Smooth muscle cell (in vitro differentiated cells): Measurements from ENCODE around the gene GNG5. TPM values are rescaled to one million over a fixed set of nuclear protein-coding genes. Genes with fewer than 3 reads are reported as not detected.
A peak's percentile ranks its signal among the peaks of the same experiment; 100 is the strongest.

Experiments
- DNase-seq: peaks from one replicate; lab custom pipeline; 2025; ENCODE audit not compliant: unreplicated experiment; lab: John Stamatoyannopoulos, UW
- H2AFZ ChIP-seq: fragments of 200-600 bp; sonication (generic); 2 replicates; pipeline ENCODE4 v1.6.0; 2016; ENCODE audit warnings: antibody characterized with exemption, low read depth, mild to moderate bottlenecking
- H3F3A ChIP-seq: fragments of 200-600 bp; sonication (generic); 2 replicates; pipeline ENCODE4 v1.6.0; 2017; ENCODE audit warnings: antibody characterized with exemption, low read depth
- H3K27ac ChIP-seq: fragments of 200-600 bp; sonication (generic); 2 replicates; pipeline ENCODE4 v1.5.1; 2016; ENCODE audit warnings: low read depth, mild to moderate bottlenecking
- H3K27me3 ChIP-seq: fragments of 200-600 bp; sonication (generic); 2 replicates; pipeline ENCODE4 v1.6.1; 2016; ENCODE audit warnings: low read depth, mild to moderate bottlenecking
- H3K36me3 ChIP-seq: fragments of 200-600 bp; sonication (generic); 2 replicates; pipeline ENCODE4 v1.5.1; 2016; ENCODE audit warnings: low read depth
- H3K4me1 ChIP-seq: fragments of 200-600 bp; sonication (generic); 2 replicates; pipeline ENCODE4 v1.5.1; 2016; ENCODE audit warnings: low read depth
- H3K4me2 ChIP-seq: fragments of 200-600 bp; sonication (generic); 2 replicates; pipeline ENCODE4 v1.6.0; 2016; ENCODE audit warnings: mild to moderate bottlenecking
- H3K4me3 ChIP-seq: fragments of 200-600 bp; sonication (generic); 2 replicates; pipeline ENCODE4 v1.5.1; 2016; ENCODE audit warnings: mild to moderate bottlenecking
- H3K79me2 ChIP-seq: fragments of 200-600 bp; sonication (generic); 2 replicates; pipeline ENCODE4 v1.6.0; 2016; ENCODE audit warnings: low read depth, mild to moderate bottlenecking
- H3K9ac ChIP-seq: fragments of 200-600 bp; sonication (generic); 2 replicates; pipeline ENCODE4 v1.6.0; 2016; ENCODE audit warnings: low read depth
- H3K9me3 ChIP-seq: fragments of 200-600 bp; sonication (generic); replicated peaks from 2 replicates; pipeline ENCODE4 v1.5.1; 2016; ENCODE audit warnings: low read depth
- H4K20me1 ChIP-seq: fragments of 200-600 bp; sonication (generic); 2 replicates; pipeline ENCODE4 v1.6.0; 2016; ENCODE audit warnings: low read depth
- CTCF ChIP-seq: fragments of 200-600 bp; sonication (generic); IDR thresholded peaks from 2 replicates; pipeline ENCODE4 v1.5.1; 2017; ENCODE audit warnings: borderline replicate concordance, mild to moderate bottlenecking, antibody characterized with exemption; ENCODE audit not compliant: insufficient read depth, poor library complexity, severe bottlenecking
- WGBS: methylation state at CpG from one replicate; pipeline ENCODE4 v1.1.7; 2016; ENCODE audit warnings: low lambda C conversion rate; 5-methylcytosine and 5-hydroxymethylcytosine counted together
- polyA plus RNA-seq: library from polyadenylated mRNA; unstranded; fragments of >200 nt; fragmentation: Nextera tagmentation; extraction: Ambion mirVana; gene quantifications from 2 replicates; pipeline ENCODE4 v1.2.1, GENCODE V29; 2016
- total RNA-seq: library from RNA; depleted of rRNA; stranded (reverse); fragments of >200 nt; gene quantifications from 2 replicates; pipeline ENCODE4 v1.2.3, GENCODE V29; 2014

The GNG5 gene
- total and polyA plus RNA-seq, 2 experiments from 2014 or later: 342 to 722 TPM

GRCh38 chr1:84489766-84490165, 16.6 kb downstream of the GNG5 start:
- no peaks in the 10 kb centered on the region for H3K4me1 ChIP-seq
- peaks cover 25% of the 10 kb centered on the region for H3K36me3 ChIP-seq
- H3K79me2 ChIP-seq: peaks cover 25% of the 10 kb centered on the region
- no peaks in the 10 kb centered on the region for H3K9me3 ChIP-seq
- H4K20me1 ChIP-seq: peaks cover 23% of the 10 kb centered on the region
- H3K4me2 ChIP-seq: no peak overlapping the region
- no peak overlapping the region for H2AFZ ChIP-seq
- no peak overlapping the region for H3K4me3 ChIP-seq
- TF ChIP-seq CTCF: no peak
- H3K27ac ChIP-seq: no peak overlapping the region
- DNase-seq: no peak
- H3K27me3 ChIP-seq: no peaks in the 10 kb centered on the region
- peaks cover 5% of the 10 kb centered on the region for H3F3A ChIP-seq
- H3K9ac ChIP-seq: no peak overlapping the region
- 95% methylated on average over 2 of the region's 2 CpGs for WGBS

- peaks cover 5% of the 10 kb centered on the region for H3F3A ChIP-seq
- no peak for TF ChIP-seq CTCF
Measured at GRCh38 chr1:84488107-84488506, 18.3 kb downstream of the GNG5 start.

GRCh38 chr1:84481317-84481716, 25.1 kb downstream of the GNG5 start:
- Histone ChIP-seq H3K9me3 (no peaks in the 10 kb centered on the region), H3K79me2 (peaks cover 47% of the 10 kb centered on the region), H3K36me3 (peaks cover 15% of the 10 kb centered on the region), H3K9ac (no peak overlapping the region), H3K4me3 (no peak overlapping the region), H3K4me2 (peak overlapping the region; percentile 97), H3K27ac (no peak overlapping the region), H3F3A (no peaks in the 10 kb centered on the region), H4K20me1 (peaks cover 24% of the 10 kb centered on the region), H2AFZ (no peak overlapping the region), H3K4me1 (peaks cover 12% of the 10 kb centered on the region), H3K27me3 (peaks cover 20% of the 10 kb centered on the region)
- no peak for TF ChIP-seq CTCF
- DNase-seq: no peak
- 90% methylated on average over 2 of the region's 2 CpGs for WGBS

More at GRCh38 chr1:84488107-84488506, 18.3 kb downstream of the GNG5 start:
- H3K9ac ChIP-seq: no peak overlapping the region
- H3K9me3 ChIP-seq: no peaks in the 10 kb centered on the region
- no peak for DNase-seq
- H3K4me3 ChIP-seq: no peak overlapping the region
- peaks cover 29% of the 10 kb centered on the region for H4K20me1 ChIP-seq
- no peak overlapping the region for H3K4me2 ChIP-seq
- no peaks in the 10 kb centered on the region for H3K4me1 ChIP-seq
- H3K27ac ChIP-seq: no peak overlapping the region
- no peaks in the 10 kb centered on the region for H3K27me3 ChIP-seq
- peaks cover 27% of the 10 kb centered on the region for H3K79me2 ChIP-seq
- peaks cover 36% of the 10 kb centered on the region for H3K36me3 ChIP-seq
- H2AFZ ChIP-seq: no peak overlapping the region
- WGBS: 97% methylated on average over 3 of the region's 3 CpGs

GRCh38 chr1:84480650-84481049, 25.7 kb downstream of the GNG5 start:
- H3K27me3 ChIP-seq: peaks cover 27% of the 10 kb centered on the region
- peaks cover 43% of the 10 kb centered on the region for H3K79me2 ChIP-seq
- H3K9ac ChIP-seq: peak overlapping the region; percentile 91
- no peak for TF ChIP-seq CTCF
- H3K27ac ChIP-seq: no peak overlapping the region
- H3K4me2 ChIP-seq: peak overlapping the region; percentile 97
- WGBS: 92% methylated on average over 4 of the region's 4 CpGs
- H3K36me3 ChIP-seq: peaks cover 15% of the 10 kb centered on the region
- peak overlapping the region; percentile 98 for H3K4me3 ChIP-seq
- H2AFZ ChIP-seq: no peak overlapping the region
- H3K4me1 ChIP-seq: peaks cover 12% of the 10 kb centered on the region
- H3F3A ChIP-seq: no peaks in the 10 kb centered on the region
- no peak for DNase-seq
- H3K9me3 ChIP-seq: no peaks in the 10 kb centered on the region
- H4K20me1 ChIP-seq: peaks cover 21% of the 10 kb centered on the region
